Fibroblast of skin of scalp (primary cell): ENCODE measurements around the gene CACNG4.

ENCODE experiments used
- DNase-seq: peaks from one replicate; pipeline ENCODE4 v3.0.0-alpha.2; 2013

Gene CACNG4

DNA sequence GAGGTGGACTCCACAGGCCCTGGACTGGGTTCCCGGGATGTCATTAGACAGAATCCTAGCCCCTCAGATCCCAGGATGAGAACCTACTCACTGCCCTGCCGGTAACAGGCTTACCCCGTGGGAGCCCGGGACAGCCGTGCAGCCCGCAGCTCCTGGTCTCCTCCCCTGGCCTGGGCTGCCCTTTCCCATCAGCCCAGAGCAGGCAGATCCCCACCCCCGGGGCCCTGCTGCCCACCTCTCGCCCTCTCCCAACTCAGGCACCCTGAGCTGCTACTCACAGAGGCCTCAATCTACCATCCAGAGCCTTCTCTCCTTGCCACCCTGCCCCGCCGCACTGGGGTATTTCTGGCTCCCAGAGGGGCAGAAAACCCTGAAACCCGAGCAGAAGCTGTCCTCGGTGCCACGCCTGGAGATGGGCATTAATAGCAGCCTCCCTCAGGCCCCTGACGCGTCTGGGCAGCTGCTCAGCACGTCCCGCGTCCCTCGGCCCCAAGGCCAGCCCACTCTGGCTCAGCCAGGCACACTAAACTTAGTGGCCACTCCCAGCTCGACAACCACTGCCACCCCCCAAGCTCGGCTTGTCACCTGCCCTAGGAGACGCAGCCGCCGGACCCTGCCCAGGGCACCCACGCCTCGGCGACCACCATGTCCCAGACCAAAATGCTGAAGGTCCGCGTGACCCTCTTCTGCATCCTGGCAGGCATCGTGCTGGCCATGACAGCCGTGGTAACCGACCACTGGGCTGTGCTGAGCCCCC, 79.7 kb downstream of the CACNG4 start, which contains the start of gene CACNG1:
Gene CACNG1 (plus strand): TSS at position 539 of the 757 bp plus-strand sequence. CDS start 107 bp downstream, at position 646.
- DNase-seq, result no peak

GRCh38 chr17:67044940-67045339, 80.4 kb downstream of the CACNG4 start:
- no peak for DNase-seq

DNA sequence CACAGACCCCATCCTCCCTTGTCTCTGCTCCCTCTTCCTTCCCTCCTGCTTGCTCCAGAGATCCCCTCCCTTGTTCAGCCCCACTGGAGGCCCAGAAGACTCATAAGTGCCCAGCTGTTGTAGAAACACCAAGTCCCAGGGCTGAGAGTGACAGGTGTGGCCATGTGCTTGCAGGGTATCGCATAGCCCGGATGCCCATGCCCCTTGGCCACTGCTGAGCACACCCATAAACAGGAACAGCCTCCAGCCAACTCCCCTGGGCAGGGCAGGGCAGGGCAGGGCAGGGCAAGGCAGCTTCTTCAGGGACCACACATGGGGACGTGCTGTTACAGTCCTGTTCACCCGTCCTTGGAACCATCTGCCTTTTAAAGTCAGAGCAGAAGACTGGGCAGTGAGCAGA, 81.9 kb downstream of the CACNG4 start:
- no peak for DNase-seq

DNA sequence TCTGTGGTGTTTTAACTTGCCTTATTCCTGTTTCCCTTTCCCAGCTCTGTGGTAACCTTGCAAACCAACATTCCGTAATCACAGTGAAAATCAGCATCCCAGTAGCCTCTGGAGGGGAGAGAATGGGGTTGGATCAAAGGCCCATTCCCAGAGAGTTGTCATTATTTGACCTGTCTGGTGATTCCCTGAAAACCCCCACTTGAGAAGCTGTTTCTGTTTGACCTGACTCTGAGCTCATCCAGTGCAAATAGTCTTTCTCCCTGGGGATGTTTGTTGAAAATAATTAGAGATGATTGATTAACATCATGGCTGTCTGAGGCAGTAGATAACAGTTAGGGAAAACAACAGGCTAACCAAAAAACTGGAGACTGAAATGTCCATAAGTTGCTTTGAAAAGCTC, 82.9 kb downstream of the CACNG4 start:
- DNase-seq, result no peak

- DNase-seq, result no peak
These were observed 84.7 kb downstream of the CACNG4 start for GRCh38 chr17:67049025-67049739.

GRCh38 chr17:67050066-67050465, 85.6 kb downstream of the CACNG4 start:
- DNase-seq, result no peak

DNA sequence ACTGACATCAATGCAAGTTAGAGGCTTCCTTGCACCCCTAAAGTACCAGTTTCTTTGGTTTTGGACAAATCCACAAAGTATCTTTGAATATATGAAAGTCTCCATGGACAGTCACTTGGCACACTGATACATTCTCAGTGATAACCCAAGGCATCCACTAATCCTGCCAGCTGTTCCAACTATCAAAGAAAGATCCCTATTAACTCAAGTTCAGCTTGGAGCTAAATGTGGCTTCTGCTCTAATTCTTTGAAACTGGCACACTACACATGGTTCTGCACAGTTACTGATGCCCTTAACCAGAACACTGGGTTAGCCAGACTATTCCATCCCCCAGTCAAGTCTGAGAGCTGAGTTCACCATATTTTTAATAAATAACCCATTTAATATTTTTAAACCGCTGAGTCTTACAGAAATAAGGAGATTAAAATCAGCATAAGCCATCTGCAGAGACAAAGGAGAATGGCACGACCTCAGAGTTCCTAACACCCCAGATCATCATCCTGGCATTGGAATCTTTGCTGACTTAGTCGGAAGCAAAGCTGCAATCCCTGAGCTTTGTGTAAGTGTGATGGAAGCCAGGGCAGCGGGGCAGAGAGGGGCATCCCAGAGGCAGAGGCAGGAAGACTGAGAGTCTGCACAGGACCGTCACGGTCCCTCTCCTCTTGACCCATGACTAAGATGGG, 86.1 kb downstream of the CACNG4 start:
- DNase-seq, result no peak

GRCh38 chr17:67051155-67051538, 86.6 kb downstream of the CACNG4 start:
- no peak for DNase-seq

- no peak for DNase-seq
These were observed 87.3 kb downstream of the CACNG4 start for GRCh38 chr17:67051837-67052236.

DNA sequence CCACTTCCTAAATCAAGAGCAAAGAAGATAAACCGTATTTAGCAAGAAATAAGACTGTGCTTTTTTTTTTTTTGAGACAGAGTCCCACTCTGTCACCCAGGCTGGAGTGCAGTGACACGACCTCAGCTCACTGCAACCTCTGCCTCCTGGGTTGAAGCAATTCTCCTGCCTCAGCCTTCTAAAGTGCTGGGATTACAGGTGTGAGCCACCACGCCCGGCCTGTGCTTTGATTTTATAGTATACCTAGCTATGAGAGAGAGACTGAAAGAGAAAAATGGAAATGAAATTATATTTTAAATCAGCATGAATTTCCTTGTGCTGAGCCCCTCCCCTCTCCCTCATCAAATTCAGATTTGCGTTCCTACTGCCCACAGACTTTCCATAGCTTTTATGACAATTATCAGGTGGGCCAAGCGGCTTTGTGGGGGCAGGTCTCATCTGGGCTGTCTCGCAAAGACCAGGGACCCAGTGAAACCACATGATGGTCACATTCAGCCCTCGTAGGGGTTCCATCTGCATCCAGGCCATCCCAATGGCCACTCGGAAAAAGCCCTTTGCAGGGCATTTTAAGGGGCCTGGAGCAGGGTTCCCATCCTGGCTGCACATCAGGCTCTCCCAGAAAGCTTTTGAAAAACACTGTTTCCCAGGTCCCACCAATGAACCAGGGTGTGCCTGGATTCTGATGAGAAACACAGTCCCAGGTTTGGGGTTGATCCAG, 88.4 kb downstream of the CACNG4 start:
- DNase-seq, result no peak

DNA sequence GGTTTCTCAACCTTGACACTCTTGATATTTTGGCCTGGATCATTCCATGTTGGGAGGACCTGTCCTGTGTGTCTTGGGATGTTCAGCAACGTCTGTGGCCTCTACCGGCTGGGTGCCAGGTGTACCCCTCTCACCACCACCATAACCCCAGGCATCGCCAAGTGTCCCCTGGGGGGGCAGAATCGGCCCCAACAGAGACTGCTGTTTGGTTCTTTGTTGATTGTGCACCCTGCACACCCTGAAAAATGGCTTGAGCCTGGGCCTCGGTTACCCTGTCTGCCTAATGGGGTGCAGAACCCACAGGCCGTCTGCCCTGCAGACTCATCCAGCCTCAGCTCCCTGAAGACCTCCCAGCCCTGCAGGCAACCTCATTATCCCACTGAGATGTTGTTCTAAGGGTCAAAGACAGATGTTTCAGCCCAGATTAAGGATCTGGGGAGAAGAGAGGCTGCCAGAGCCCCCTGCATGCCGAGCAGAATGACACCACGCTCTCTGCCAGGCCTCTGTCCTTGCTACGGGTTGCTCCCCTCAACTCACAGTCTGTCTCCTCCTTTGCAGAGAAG, 89.0 kb downstream of the CACNG4 start:
- DNase-seq, result no peak

GRCh38 chr17:67054011-67054591, 89.6 kb downstream of the CACNG4 start:
- DNase-seq, result no peak

GRCh38 chr17:67054608-67055007, 90.1 kb downstream of the CACNG4 start:
- DNase-seq, result no peak

DNA sequence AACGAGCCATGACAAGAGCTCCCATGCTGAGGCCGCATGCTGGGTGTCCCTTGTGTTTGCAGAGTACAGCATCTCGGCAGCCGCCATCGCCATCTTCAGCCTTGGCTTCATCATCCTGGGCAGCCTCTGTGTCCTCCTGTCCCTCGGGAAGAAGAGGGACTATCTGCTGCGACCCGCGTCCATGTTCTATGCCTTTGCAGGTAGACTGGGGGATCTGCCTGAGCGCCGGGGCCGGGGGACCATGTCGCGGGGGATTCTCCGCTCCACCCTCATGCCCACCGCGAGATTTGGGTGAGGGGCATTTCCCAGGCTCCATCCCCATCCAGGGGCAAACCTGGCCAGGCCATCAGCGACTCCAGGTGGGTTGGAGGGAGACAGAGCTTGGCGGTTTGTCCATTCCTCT, 90.5 kb downstream of the CACNG4 start:
- DNase-seq, result no peak

- no peak for DNase-seq
These were observed 91.6 kb downstream of the CACNG4 start for GRCh38 chr17:67055811-67056745.

DNA sequence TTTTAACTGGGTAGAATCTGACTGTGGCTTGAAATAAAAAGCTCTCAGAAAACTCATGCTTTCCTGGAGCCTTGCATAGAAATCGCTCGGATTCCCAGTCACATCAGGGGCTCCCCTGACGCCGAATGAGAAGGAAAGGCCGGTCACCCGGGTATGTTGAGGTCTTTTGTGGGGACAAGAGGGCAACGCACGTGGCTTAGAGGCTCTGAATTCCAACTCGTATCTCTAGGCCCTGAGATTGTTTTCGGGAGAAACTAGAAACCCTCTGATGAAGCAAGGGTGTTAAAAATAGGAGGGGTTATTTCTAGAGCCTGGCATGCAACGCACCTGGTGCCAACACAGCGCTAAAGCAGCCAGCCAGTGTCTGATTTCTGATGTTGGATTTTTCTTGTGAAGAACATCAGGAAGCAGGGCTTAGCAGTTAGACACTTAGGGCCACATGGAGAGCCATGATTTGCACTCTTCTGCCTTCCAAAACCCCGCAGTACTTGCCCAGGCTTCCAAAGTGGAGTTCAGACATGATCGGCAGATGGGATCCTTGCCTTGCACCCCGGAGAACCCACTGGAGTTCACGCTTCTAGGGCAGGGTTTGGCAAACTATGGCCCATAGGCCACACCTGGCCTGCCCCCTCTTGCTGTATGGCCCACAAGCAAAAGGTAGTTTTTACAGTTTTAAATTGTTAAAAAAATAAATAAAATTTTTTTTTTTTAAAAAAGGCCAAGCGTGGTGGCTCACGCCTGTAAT, 92.4 kb downstream of the CACNG4 start:
- no peak for DNase-seq

GRCh38 chr17:67058036-67058435, 93.5 kb downstream of the CACNG4 start:
- DNase-seq, result no peak

GRCh38 chr17:67059372-67059771, 94.9 kb downstream of the CACNG4 start:
- no peak for DNase-seq

GRCh38 chr17:67063141-67063540, 98.6 kb downstream of the CACNG4 start:
- peak; percentile 7 for DNase-seq

DNA sequence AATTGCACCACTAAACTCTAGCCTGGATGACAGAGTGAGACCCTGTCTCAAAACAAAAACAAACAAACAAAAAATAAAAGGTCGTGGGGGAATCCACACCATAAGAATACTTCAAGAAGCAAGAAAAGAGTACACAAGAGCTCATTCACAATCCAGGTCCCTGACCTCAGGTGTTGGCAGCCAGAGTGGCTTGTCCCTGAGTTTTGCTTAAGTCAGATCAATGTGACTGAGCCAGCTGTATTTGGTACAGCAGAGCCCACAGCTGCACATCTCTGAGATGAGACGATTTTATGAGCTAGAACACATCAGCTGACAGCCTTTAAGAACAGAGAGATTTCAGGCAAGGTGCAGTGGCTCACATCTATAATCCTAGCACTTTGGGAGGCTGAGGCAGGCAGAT, 102.2 kb downstream of the CACNG4 start:
- no peak for DNase-seq
